Daoy (cell line): ENCODE results near the gene RAB31. TPM values are rescaled to one million over a fixed set of nuclear protein-coding genes. Genes with fewer than 3 reads are reported as not detected.

Experiments used
- total RNA-seq: library from RNA; depleted of rRNA; stranded (reverse); fragments of >200 nt; shearing (Covaris generic); gene quantifications from 2 replicates; pipeline ENCODE4 v1.2.3, GENCODE V29; 2014; rRNA removed

RAB31 gene
- total RNA-seq, 1 experiment from 2014 or later: 19.3 TPM

Other genes starting within 250 kb of the RAB31 start
- gene RALBP1, start 232.8 kb upstream of the RAB31 start, total RNA-seq: 38.2 and 39.7 TPM in 2 replicates
- gene PPP4R1, start 93.7 kb upstream of the RAB31 start, total RNA-seq: 31.0 and 43.8 TPM in 2 replicates
- 0.06 TPM in 1 of 2 replicates, not detected in the other for gene TXNDC2, start 177.7 kb downstream of the RAB31 start, total RNA-seq
- gene VAPA, start 205.7 kb downstream of the RAB31 start, total RNA-seq: 323 and 410 TPM in 2 replicates